Stimulated activated CD8-positive, alpha-beta memory T cell treated with anti-CD3 and anti-CD28 coated beads, Interleukin-12 subunit alpha, Interleukin-12 subunit beta, amount 100 ng/mL, for 4 hours (primary cell): ENCODE measurements around the gene D2HGDH.

ENCODE experiments used
- DNase-seq: peaks from one replicate; pipeline ENCODE4 v3.0.0-alpha.2; 2020; ENCODE audit warnings: low read depth

The D2HGDH gene

GRCh38 chr2:241734467-241735208 is at the start of gene D2HGDH:
TSS of gene D2HGDH (plus strand) at chr2:241734630. CDS start at chr2:241735225, 595 bp downstream.
- peak; percentile 89 for DNase-seq

- DNase-seq: no peak
These were observed 48.1 kb upstream of the D2HGDH start for GRCh38 chr2:241686324-241686649.

GRCh38 chr2:241686650-241687425 is 47.6 kb upstream of the D2HGDH start, which contains the start of gene DTYMK:
TSS of gene DTYMK (minus strand) at chr2:241686815. CDS start at chr2:241686783, 32 bp downstream.
- DNase-seq: peak; percentile 94

- DNase-seq: peak; percentile 21
These were observed 45.1 kb upstream of the D2HGDH start for GRCh38 chr2:241689306-241689705.

GRCh38 chr2:241690202-241690717 is 44.2 kb upstream of the D2HGDH start:
- no peak for DNase-seq

- no peak for DNase-seq
These were observed 42.0 kb upstream of the D2HGDH start for GRCh38 chr2:241692448-241692847.

- no peak for DNase-seq
These were observed 38.8 kb upstream of the D2HGDH start for GRCh38 chr2:241695651-241696050.

GRCh38 chr2:241701149-241701398 is 33.4 kb upstream of the D2HGDH start:
- DNase-seq: no peak

- DNase-seq: peak; percentile 93
These were observed 32.9 kb upstream of the D2HGDH start, which contains the start of gene ING5 for GRCh38 chr2:241701399-241702154. TSS of gene ING5 (plus strand) at chr2:241702039. CDS start at chr2:241702066, 27 bp downstream.

GRCh38 chr2:241702155-241703031 is 32.0 kb upstream of the D2HGDH start:
- peak; percentile 90 for DNase-seq

GRCh38 chr2:241703032-241703604 is 31.3 kb upstream of the D2HGDH start:
- DNase-seq: no peak

GRCh38 chr2:241706537-241706936 is 27.9 kb upstream of the D2HGDH start:
- DNase-seq: no peak

GRCh38 chr2:241708879-241709278 is 25.6 kb upstream of the D2HGDH start:
- no peak for DNase-seq

- no peak for DNase-seq
These were observed 15.3 kb upstream of the D2HGDH start for GRCh38 chr2:241719093-241719492.

GRCh38 chr2:241720099-241720498 is 14.3 kb upstream of the D2HGDH start:
- no peak for DNase-seq

- no peak for DNase-seq
These were observed 13.9 kb upstream of the D2HGDH start for GRCh38 chr2:241720560-241720959.

GRCh38 chr2:241721852-241722251 is 12.6 kb upstream of the D2HGDH start:
- DNase-seq: no peak

- DNase-seq: no peak
These were observed 11.5 kb upstream of the D2HGDH start for GRCh38 chr2:241722896-241723454.

GRCh38 chr2:241724259-241724974 is 10.0 kb upstream of the D2HGDH start:
- peak; percentile 24 for DNase-seq
